ENCODE results near the gene MEG3. TPM values are rescaled to one million over a fixed set of nuclear protein-coding genes. Genes with fewer than 3 reads are reported as not detected.

MEG3 gene
- total RNA-seq, 4 donors from 2014 or later = 5.0 to 28.9 (median 10.2) TPM

GRCh38 chr14:100896369-100897060 is 70.6 kb downstream of the MEG3 start:
- H3K27me3 ChIP-seq = peaks cover 49% of the 10 kb centered on the region
- no peak overlapping the region for H3K4me3 ChIP-seq
- peak in 1 of 2 donors; percentile 41 for DNase-seq (ENCODE audit: low spot score in 2 of 2)
- WGBS = 73% methylated on average over 18 of the region's 22 CpGs
- H3K9me3 ChIP-seq = no peaks in the 10 kb centered on the region
- no peak overlapping the region for H3K27ac ChIP-seq
- peaks cover 14% of the 10 kb centered on the region for H3K4me1 ChIP-seq
- no peak for TF ChIP-seq EP300 (IDR thresholded peaks at IDR 0.05)
- TF ChIP-seq POLR2A (IDR thresholded peaks at IDR 0.05) = no peak
- TF ChIP-seq POLR2AphosphoS5 (IDR thresholded peaks at IDR 0.05) = no peak
- TF ChIP-seq CTCF (IDR thresholded peaks at IDR 0.05) = no peak
- no peaks in the 10 kb centered on the region for H3K36me3 ChIP-seq

- no peak for TF ChIP-seq POLR2AphosphoS5 (IDR thresholded peaks at IDR 0.05)
- TF ChIP-seq POLR2A (IDR thresholded peaks at IDR 0.05) = no peak
- TF ChIP-seq EP300 (IDR thresholded peaks at IDR 0.05) = no peak
- TF ChIP-seq CTCF (IDR thresholded peaks at IDR 0.05) = no peak
- DNase-seq (ENCODE audit: low spot score in 2 of 2) = peak in 1 of 2 donors; percentile 40
- peaks cover 14% of the 10 kb centered on the region for H3K4me1 ChIP-seq
- H3K27ac ChIP-seq = no peak overlapping the region
- H3K9me3 ChIP-seq = no peaks in the 10 kb centered on the region
- peaks cover 69% of the 10 kb centered on the region for H3K27me3 ChIP-seq
- 60% methylated on average over 11 of the region's 11 CpGs for WGBS
- no peak overlapping the region for H3K4me3 ChIP-seq
- no peaks in the 10 kb centered on the region for H3K36me3 ChIP-seq
Measured at GRCh38 chr14:100898465-100898864, 72.5 kb downstream of the MEG3 start.

- 55% methylated on average over 21 of the region's 21 CpGs for WGBS
- TF ChIP-seq CTCF (IDR thresholded peaks at IDR 0.05) (no peak), EP300 (IDR thresholded peaks at IDR 0.05) (no peak), POLR2A (IDR thresholded peaks at IDR 0.05) (no peak), POLR2AphosphoS5 (IDR thresholded peaks at IDR 0.05) (no peak)
- peaks cover 14% of the 10 kb centered on the region for H3K4me1 ChIP-seq
- H3K4me3 ChIP-seq = no peak overlapping the region
- H3K27me3 ChIP-seq = peaks cover 76% of the 10 kb centered on the region
- no peak overlapping the region for H3K27ac ChIP-seq
- H3K9me3 ChIP-seq = no peaks in the 10 kb centered on the region
- no peak for DNase-seq (ENCODE audit: low spot score in 2 of 2)
- H3K36me3 ChIP-seq = no peaks in the 10 kb centered on the region
Measured at GRCh38 chr14:100898935-100899883, 73.3 kb downstream of the MEG3 start.

- WGBS = 49% methylated on average over 19 of the region's 19 CpGs
- Histone ChIP-seq H3K36me3 (no peaks in the 10 kb centered on the region), H3K27ac (no peak overlapping the region), H3K4me1 (peaks cover 14% of the 10 kb centered on the region), H3K9me3 (no peaks in the 10 kb centered on the region), H3K27me3 (peaks cover 82% of the 10 kb centered on the region), H3K4me3 (no peak overlapping the region)
- TF ChIP-seq POLR2A (IDR thresholded peaks at IDR 0.05) (no peak), POLR2AphosphoS5 (IDR thresholded peaks at IDR 0.05) (no peak), CTCF (IDR thresholded peaks at IDR 0.05) (no peak), EP300 (IDR thresholded peaks at IDR 0.05) (no peak)
- peak in 1 of 2 donors; percentile 39 for DNase-seq (ENCODE audit: low spot score in 2 of 2)
Measured at GRCh38 chr14:100899884-100900771, 74.2 kb downstream of the MEG3 start.

Data from suprapubic skin (tissue), 4 donors.